HCT116 (cell line): ENCODE results near the gene CDKL4. TPM values are rescaled to one million over a fixed set of nuclear protein-coding genes. Genes with fewer than 3 reads are reported as not detected.

Experiments
- ATAC-seq: fragments of 200-7000 bp; cut with Tn5 transposase; 2 replicates; pipeline ENCODE4 v1.9.1; 2020; ENCODE audit warnings: mild to moderate bottlenecking, moderate library complexity
- BruUV-seq: library from RNA; stranded (reverse); fragments of 400-500 nt; replicated peaks from 2 replicates; lab custom pipeline; 2021; lab: Mats Ljungman, UMichigan
- CTCF ChIA-PET: fragments of 300-600 bp; sonication (Branson Sonifier 250); formaldehyde crosslinking; loops from one replicate; lab custom pipeline; 2021; ENCODE audit warnings: antibody characterized with exemption; lab: Charles Lee
- POLR2A ChIA-PET: fragments of 300-600, 350-600 bp; sonication (Branson Sonifier 250); formaldehyde crosslinking; loops from one replicate; lab custom pipeline; 2021; ENCODE audit warnings: antibody characterized with exemption; lab: Charles Lee
- RAD21 ChIA-PET, 2 experiments: fragments of 300-600 bp; sonication (Branson Sonifier 250); formaldehyde crosslinking; loops; one replicate each; lab custom pipeline; 2023; ENCODE audit warnings: low total read pairs in 2 of 2; ENCODE audit not compliant: uncharacterized antibody in 2 of 2, unreplicated experiment in 2 of 2, low non-redundant PET in 1 of 2; lab: Charles Lee
- DNase-seq: peaks from one replicate; pipeline ENCODE4 v3.0.0-alpha.2; 2010; ENCODE audit warnings: low read depth, low spot score
- H2AFZ ChIP-seq: fragments of 200-600 bp; shearing (Covaris generic), sonication (generic); 2 replicates; pipeline ENCODE4 v1.6.1; 2017; ENCODE audit warnings: low read depth, mixed run types, mixed read lengths, antibody characterized with exemption, low read length; ENCODE audit not compliant: poor library complexity, severe bottlenecking
- H3K27ac ChIP-seq: 2 replicates; pipeline ENCODE4 v1.5.1; 2012; ENCODE audit warnings: low read depth, low read length
- H3K27me3 ChIP-seq: fragments of 200-600 bp; sonication (generic); 2 replicates; pipeline ENCODE4 v1.6.1; 2016; ENCODE audit warnings: mixed run types, low read length, mixed read lengths; ENCODE audit not compliant: insufficient read depth
- H3K36me3 ChIP-seq, 2 experiments: fragments of 200-500 bp in 1 of 2; fragments of 200-600 bp in 1 of 2; sonication (Bioruptor generic) in 1 of 2; sonication (generic) in 1 of 2; 2 replicates each; pipeline versions ENCODE4 v1.5.1 to v1.6.1; 2014 to 2016; ENCODE audit warnings: low read length in 2 of 2, inconsistent platforms in 1 of 2, mixed read lengths in 1 of 2, mixed run types in 1 of 2; ENCODE audit not compliant: insufficient read depth in 2 of 2, control insufficient read depth in 1 of 2
- H3K4me1 ChIP-seq, 2 experiments: fragments of 200-600 bp in 1 of 2; sonication (generic) in 1 of 2; 2 replicates each; pipeline versions ENCODE4 v1.5.1 to v1.6.1; 2012 to 2017; ENCODE audit warnings: low read length in 2 of 2, inconsistent platforms in 1 of 2, mild to moderate bottlenecking in 1 of 2, mixed read lengths in 1 of 2, mixed run types in 1 of 2, moderate library complexity in 1 of 2; ENCODE audit not compliant: insufficient read depth in 2 of 2, control insufficient read depth in 1 of 2
- H3K4me2 ChIP-seq: fragments of 200-600 bp; sonication (generic); 2 replicates; pipeline ENCODE4 v1.6.1; 2017; ENCODE audit warnings: mixed run types, low read length, mixed read lengths
- H3K4me3 ChIP-seq, 2 experiments: fragments of 200-600 bp in 1 of 2; sonication (generic) in 1 of 2; replicated peaks in 1 of 2; 2 replicates each; pipeline ENCODE4 v1.5.1; 2011 to 2016; ENCODE audit warnings: low read length in 2 of 2, control low read depth in 1 of 2, low read depth in 1 of 2, mild to moderate bottlenecking in 1 of 2, mixed read lengths in 1 of 2, mixed run types in 1 of 2
- H3K79me2 ChIP-seq: fragments of 200-600 bp; sonication (generic); 2 replicates; pipeline ENCODE4 v1.6.1; 2017; ENCODE audit warnings: mild to moderate bottlenecking, mixed run types, low read length, moderate library complexity, mixed read lengths; ENCODE audit not compliant: insufficient read depth
- H3K9ac ChIP-seq: fragments of 200-600 bp; sonication (generic); 2 replicates; pipeline ENCODE4 v1.6.1; 2016; ENCODE audit warnings: low read length, mixed read lengths
- H3K9me2 ChIP-seq: fragments of 200-600 bp; sonication (generic), shearing (Covaris generic); 2 replicates; pipeline ENCODE4 v1.6.1; 2017; ENCODE audit warnings: mixed run types, mild to moderate bottlenecking, moderate library complexity; ENCODE audit not compliant: insufficient read depth
- H3K9me3 ChIP-seq, 2 experiments: fragments of 200-500 bp in 1 of 2; fragments of 200-600 bp in 1 of 2; sonication (Bioruptor generic) in 1 of 2; sonication (generic) in 1 of 2; 2 replicates each; pipeline ENCODE4 v1.6.1; 2014 to 2017; ENCODE audit warnings: low read length in 2 of 2, mixed read lengths in 2 of 2, inconsistent platforms in 1 of 2, low read depth in 1 of 2, mild to moderate bottlenecking in 1 of 2, mixed run types in 1 of 2, moderate library complexity in 1 of 2; ENCODE audit not compliant: control insufficient read depth in 1 of 2, insufficient read depth in 1 of 2
- H4K20me1 ChIP-seq: fragments of 200-600 bp; sonication (generic), shearing (Covaris generic); 2 replicates; pipeline ENCODE4 v1.6.1; 2017; ENCODE audit warnings: mixed run types, mild to moderate bottlenecking, moderate library complexity; ENCODE audit not compliant: insufficient read depth
- CTCF ChIP-seq, 3 experiments: fragments of 200-600 bp in 1 of 3; sonication (generic) in 1 of 3; IDR thresholded peaks in 2 of 3; conservative IDR thresholded peaks in 1 of 3; 2 replicates each; pipeline ENCODE4 v1.5.1; 2012 to 2017; ENCODE audit warnings: low read depth in 2 of 3, low read length in 2 of 3, antibody characterized with exemption in 1 of 3, borderline replicate concordance in 1 of 3, control low read depth in 1 of 3, mild to moderate bottlenecking in 1 of 3, mixed read lengths in 1 of 3, mixed run types in 1 of 3, moderate library complexity in 1 of 3; ENCODE audit not compliant: insufficient read depth in 1 of 3
- JUND ChIP-seq: IDR thresholded peaks from 2 replicates; pipeline ENCODE4 v1.6.1; 2012
- POLR2A ChIP-seq: IDR thresholded peaks from 2 replicates; pipeline ENCODE4 v1.7.0; 2011; ENCODE audit warnings: borderline replicate concordance; ENCODE audit not compliant: insufficient read depth, insufficient read length; ENCODE audit errors: extremely low read depth
- POLR2AphosphoS5 ChIP-seq: IDR thresholded peaks from 2 replicates; pipeline ENCODE4 v1.6.1; 2011; ENCODE audit warnings: mild to moderate bottlenecking, low read depth, low read length, moderate library complexity
- RAD21 ChIP-seq: IDR thresholded peaks from 2 replicates; pipeline ENCODE4 v1.6.1; 2012; ENCODE audit warnings: low read depth, mild to moderate bottlenecking
- SRF ChIP-seq: IDR thresholded peaks from 2 replicates; pipeline ENCODE4 v1.6.1; 2012; ENCODE audit warnings: low read depth
- TCF7L2 ChIP-seq: IDR thresholded peaks from 2 replicates; pipeline ENCODE4 v1.7.0; 2011; ENCODE audit warnings: borderline replicate concordance, inconsistent platforms; ENCODE audit not compliant: insufficient read depth, insufficient read length; ENCODE audit errors: extremely low read depth
- YY1 ChIP-seq: IDR thresholded peaks from 2 replicates; pipeline ENCODE4 v1.6.1; 2011; ENCODE audit warnings: low read length, low read depth, moderate library complexity, mild to moderate bottlenecking; ENCODE audit not compliant: insufficient replicate concordance; ENCODE audit errors: extremely low read depth
- ZFX ChIP-seq: fragments of 450-650 bp; IDR thresholded peaks from 2 replicates; pipeline ENCODE4 v1.6.1; 2017
- ZNF274 ChIP-seq: fragments of 200-500 bp; sonication (Bioruptor generic); IDR thresholded peaks from 2 replicates; pipeline ENCODE4 v1.6.1; 2014; ENCODE audit warnings: mild to moderate bottlenecking, low read depth, low read length, inconsistent platforms
- intact Hi-C: fragments of 100-400 bp; cut with micrococcal nuclease; formaldehyde crosslinking; loops from 2 replicates; pipeline ENCODE4 v1.10.0; 2022
- total RNA-seq: library from RNA; stranded (reverse); gene quantifications from one replicate; pipeline ENCODE4 v1.2.1, GENCODE V29; 2021; ENCODE audit not compliant: unreplicated experiment

The CDKL4 gene
- total RNA-seq, 1 experiment from 2014 or later = 0.27 TPM

GRCh38 chr2:39150102-39150562, 93.6 kb downstream of the CDKL4 start:
- Histone ChIP-seq H3K36me3 (no peaks in the 10 kb centered on the region), H4K20me1 (no peaks in the 10 kb centered on the region), H3K4me2 (no peak overlapping the region), H3K4me1 (no peaks in the 10 kb centered on the region), H3K9me3 (no peaks in the 10 kb centered on the region), H3K9ac (no peak overlapping the region), H3K27ac (no peak overlapping the region), H3K79me2 (no peaks in the 10 kb centered on the region), H3K27me3 (no peaks in the 10 kb centered on the region), H3K9me2 (no peaks in the 10 kb centered on the region), H2AFZ (no peak overlapping the region), H3K4me3 (no peak overlapping the region)
- ATAC-seq (no peak), DNase-seq (no peak)
- intact Hi-C loops = no loop called here
- ChIA-PET POLR2A (no interaction called here), CTCF (no interaction called here), RAD21 (no interaction called here)
- BruUV-seq = no TSS peak
- TF ChIP-seq RAD21 (no peak), SRF (no peak), ZNF274 (no peak), TCF7L2 (no peak), CTCF (IDR thresholded peaks at IDR 0.05 in 2 of 3, conservative IDR thresholded peaks at IDR 0.05 in 1 of 3; ENCODE audit: borderline replicate concordance in 1 of 3, insufficient read depth in 1 of 3, low read depth in 2 of 3, low read length in 2 of 3) (no peak), JUND (no peak), POLR2A (no peak)

- no peak overlapping the region for H3K27ac ChIP-seq
- POLR2A ChIA-PET = no interaction called here
Measured at GRCh38 chr2:39146630-39147029, 97.1 kb downstream of the CDKL4 start.

More at GRCh38 chr2:39146630-39147029, 97.1 kb downstream of the CDKL4 start:
- Histone ChIP-seq H3K4me1 (no peaks in the 10 kb centered on the region), H3K9ac (no peak overlapping the region), H2AFZ (no peak overlapping the region), H3K36me3 (no peaks in the 10 kb centered on the region), H3K9me2 (no peaks in the 10 kb centered on the region), H3K79me2 (no peaks in the 10 kb centered on the region), H3K4me3 (no peak overlapping the region), H3K4me2 (no peak overlapping the region), H4K20me1 (no peaks in the 10 kb centered on the region), H3K9me3 (no peaks in the 10 kb centered on the region), H3K27me3 (no peaks in the 10 kb centered on the region)
- TF ChIP-seq YY1 (no peak), CTCF (IDR thresholded peaks at IDR 0.05 in 2 of 3, conservative IDR thresholded peaks at IDR 0.05 in 1 of 3; ENCODE audit: borderline replicate concordance in 1 of 3, insufficient read depth in 1 of 3, low read depth in 2 of 3, low read length in 2 of 3) (no peak), POLR2AphosphoS5 (no peak), ZFX (no peak), TCF7L2 (no peak)
- DNase-seq (no peak), ATAC-seq (no peak)
- BruUV-seq = no TSS peak
- intact Hi-C loops = no loop called here
- CTCF ChIA-PET = no interaction called here
- RAD21 ChIA-PET = no interaction called here
